Measurements from ENCODE around the gene DHCR7.

Gene DHCR7

DNA sequence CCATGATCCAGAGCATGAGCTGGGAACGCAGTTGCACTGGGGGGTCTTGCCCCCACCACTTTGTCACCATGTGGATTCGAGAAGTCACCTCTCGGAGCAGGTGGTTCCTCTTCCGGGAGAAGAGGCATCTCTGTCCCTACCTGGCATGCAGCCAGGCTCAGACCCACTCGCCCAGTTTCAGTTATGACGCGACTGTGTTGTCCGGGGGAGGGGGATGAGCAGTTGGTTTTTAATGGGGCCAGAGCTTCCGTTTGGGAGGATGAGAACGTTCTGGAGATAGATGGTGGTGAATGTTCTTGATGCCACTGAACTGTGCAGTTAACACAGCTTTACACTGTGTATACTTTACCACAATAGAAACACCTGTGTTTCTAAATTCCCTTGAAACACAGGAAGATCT is 41.5 kb downstream of the DHCR7 start:
- TF ChIP-seq EZH2phosphoT487 (IDR thresholded peaks at IDR 0.05; ENCODE audit: borderline replicate concordance) = no peak
- TF ChIP-seq, protein P1, sequence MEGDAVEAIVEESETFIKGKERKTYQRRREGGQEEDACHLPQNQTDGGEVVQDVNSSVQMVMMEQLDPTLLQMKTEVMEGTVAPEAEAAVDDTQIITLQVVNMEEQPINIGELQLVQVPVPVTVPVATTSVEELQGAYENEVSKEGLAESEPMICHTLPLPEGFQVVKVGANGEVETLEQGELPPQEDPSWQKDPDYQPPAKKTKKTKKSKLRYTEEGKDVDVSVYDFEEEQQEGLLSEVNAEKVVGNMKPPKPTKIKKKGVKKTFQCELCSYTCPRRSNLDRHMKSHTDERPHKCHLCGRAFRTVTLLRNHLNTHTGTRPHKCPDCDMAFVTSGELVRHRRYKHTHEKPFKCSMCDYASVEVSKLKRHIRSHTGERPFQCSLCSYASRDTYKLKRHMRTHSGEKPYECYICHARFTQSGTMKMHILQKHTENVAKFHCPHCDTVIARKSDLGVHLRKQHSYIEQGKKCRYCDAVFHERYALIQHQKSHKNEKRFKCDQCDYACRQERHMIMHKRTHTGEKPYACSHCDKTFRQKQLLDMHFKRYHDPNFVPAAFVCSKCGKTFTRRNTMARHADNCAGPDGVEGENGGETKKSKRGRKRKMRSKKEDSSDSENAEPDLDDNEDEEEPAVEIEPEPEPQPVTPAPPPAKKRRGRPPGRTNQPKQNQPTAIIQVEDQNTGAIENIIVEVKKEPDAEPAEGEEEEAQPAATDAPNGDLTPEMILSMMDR (conservative IDR thresholded peaks at IDR 0.05; ENCODE audit: low read length) = no peak
- Histone ChIP-seq H3K36me3 (ENCODE audit: insufficient read depth, low read length) (no peaks in the 10 kb centered on the region), H2AFZ (ENCODE audit: low read length) (no peak overlapping the region), H3K27me3 (ENCODE audit: insufficient read depth, low read length, poor library complexity, severe bottlenecking) (no peaks in the 10 kb centered on the region), H3K9me2 (replicated peaks; ENCODE audit: low read depth, low read length) (no peaks in the 10 kb centered on the region), H3K4me2 (ENCODE audit: low read depth, low read length, poor library complexity, severe bottlenecking) (no peak overlapping the region), H3K79me2 (ENCODE audit: insufficient read depth, low read length) (no peaks in the 10 kb centered on the region), H4K20me1 (ENCODE audit: insufficient read depth, low read length, poor library complexity, severe bottlenecking) (no peaks in the 10 kb centered on the region), H3K9ac (ENCODE audit: low read depth, low read length, poor library complexity, severe bottlenecking) (no peak overlapping the region), H3K9me3 (ENCODE audit: insufficient read depth, low read depth, low read length) (peaks cover 4% of the 10 kb centered on the region; the same call in 1 of the 2 replicates), H3K4me3 (ENCODE audit: low read length, poor library complexity, severe bottlenecking) (no peak overlapping the region), H3K4me1 (ENCODE audit: insufficient read depth, low read length, poor library complexity, severe bottlenecking) (no peaks in the 10 kb centered on the region), H3F3A (ENCODE audit: low read depth) (no peaks in the 10 kb centered on the region)

DNA sequence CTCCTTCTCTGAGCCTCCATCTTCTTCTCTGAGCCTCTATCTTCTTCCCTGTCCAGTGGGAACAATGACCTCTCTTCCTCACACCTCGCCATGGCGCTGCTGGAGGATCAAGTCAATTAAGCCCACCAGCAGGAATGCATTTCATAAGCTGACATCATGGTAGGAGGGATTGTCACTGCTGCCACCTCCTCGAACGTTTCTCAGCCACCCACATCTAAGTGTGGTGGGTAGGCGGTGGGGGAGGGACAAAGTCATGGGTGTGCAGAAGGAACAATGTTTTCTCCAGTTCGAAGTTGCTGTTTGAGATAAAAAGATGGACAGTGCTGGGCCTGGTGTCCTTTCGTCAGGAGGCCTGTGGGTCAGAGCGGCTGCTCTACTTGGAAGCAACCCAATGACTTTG is 44.0 kb downstream of the DHCR7 start:
- Histone ChIP-seq H3K4me1 (ENCODE audit: insufficient read depth, low read length, poor library complexity, severe bottlenecking) (no peaks in the 10 kb centered on the region), H3K9me3 (ENCODE audit: insufficient read depth, low read depth, low read length) (peaks cover 12% of the 10 kb centered on the region; the same call in 1 of the 2 replicates)
- TF ChIP-seq, protein P1 (conservative IDR thresholded peaks at IDR 0.05; ENCODE audit: low read length) = no peak
- TF ChIP-seq EZH2phosphoT487 (IDR thresholded peaks at IDR 0.05; ENCODE audit: borderline replicate concordance) = no peak

DNA sequence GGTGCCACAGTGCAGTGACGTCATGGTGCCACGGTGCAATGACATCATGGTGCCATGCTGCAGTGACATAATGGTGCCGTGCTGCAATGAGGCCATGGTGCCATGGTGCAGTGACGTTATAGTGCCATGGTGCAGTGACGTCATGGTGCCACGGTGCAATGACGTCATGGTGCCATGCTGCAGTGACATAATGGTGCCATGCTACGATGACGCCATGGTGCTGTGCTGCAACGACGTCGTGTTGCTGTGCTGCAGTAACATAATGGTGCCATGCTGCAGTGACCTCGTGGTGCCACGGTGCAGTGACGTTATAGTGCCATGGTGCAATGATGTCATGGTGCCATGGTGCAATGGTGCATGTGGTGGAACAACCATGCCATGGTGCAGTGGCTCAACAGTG is 45.3 kb downstream of the DHCR7 start:
- Histone ChIP-seq H3K9ac (ENCODE audit: low read depth, low read length, poor library complexity, severe bottlenecking) (no peak overlapping the region), H3K36me3 (ENCODE audit: insufficient read depth, low read length) (no peaks in the 10 kb centered on the region), H2AFZ (ENCODE audit: low read length) (no peak overlapping the region), H3K4me3 (ENCODE audit: low read length, poor library complexity, severe bottlenecking) (no peak overlapping the region), H3K9me2 (replicated peaks; ENCODE audit: low read depth, low read length) (no peaks in the 10 kb centered on the region), H3K4me2 (ENCODE audit: low read depth, low read length, poor library complexity, severe bottlenecking) (no peak overlapping the region), H4K20me1 (ENCODE audit: insufficient read depth, low read length, poor library complexity, severe bottlenecking) (no peaks in the 10 kb centered on the region), H3K9me3 (ENCODE audit: insufficient read depth, low read depth, low read length) (peaks cover 16% of the 10 kb centered on the region; the same call in 1 of the 2 replicates), H3K27me3 (ENCODE audit: insufficient read depth, low read length, poor library complexity, severe bottlenecking) (no peaks in the 10 kb centered on the region), H3K4me1 (ENCODE audit: insufficient read depth, low read length, poor library complexity, severe bottlenecking) (no peaks in the 10 kb centered on the region), H3K79me2 (ENCODE audit: insufficient read depth, low read length) (no peaks in the 10 kb centered on the region), H3F3A (ENCODE audit: low read depth) (no peaks in the 10 kb centered on the region)
- TF ChIP-seq, protein P1 (conservative IDR thresholded peaks at IDR 0.05; ENCODE audit: low read length) = no peak

More for the DNA sequence above, 44.0 kb downstream of the DHCR7 start:
- Histone ChIP-seq H3K27me3 (ENCODE audit: insufficient read depth, low read length, poor library complexity, severe bottlenecking) (no peaks in the 10 kb centered on the region), H3F3A (ENCODE audit: low read depth) (no peaks in the 10 kb centered on the region), H2AFZ (ENCODE audit: low read length) (no peak overlapping the region), H3K36me3 (ENCODE audit: insufficient read depth, low read length) (no peaks in the 10 kb centered on the region), H3K9me2 (replicated peaks; ENCODE audit: low read depth, low read length) (no peaks in the 10 kb centered on the region), H3K4me2 (ENCODE audit: low read depth, low read length, poor library complexity, severe bottlenecking) (no peak overlapping the region), H3K9ac (ENCODE audit: low read depth, low read length, poor library complexity, severe bottlenecking) (no peak overlapping the region), H3K4me3 (ENCODE audit: low read length, poor library complexity, severe bottlenecking) (no peak overlapping the region), H4K20me1 (ENCODE audit: insufficient read depth, low read length, poor library complexity, severe bottlenecking) (no peaks in the 10 kb centered on the region), H3K79me2 (ENCODE audit: insufficient read depth, low read length) (no peaks in the 10 kb centered on the region)

Data from Loucy (cell line).